ENCODE data around the gene CDK11A. TPM values are rescaled to one million over a fixed set of nuclear protein-coding genes. Genes with fewer than 3 reads are reported as not detected.
A peak's percentile ranks its signal among the peaks of the same experiment; 100 is the strongest.
"Not testable (repeated sequence)": the region's sequence is repeated elsewhere in the genome, so short reads cannot be mapped to it uniquely, and the experiment has no call there.

Gene CDK11A
- total and polyA plus RNA-seq, 11 donors: 4.2 to 30.1 (median 16.7) TPM

DNA sequence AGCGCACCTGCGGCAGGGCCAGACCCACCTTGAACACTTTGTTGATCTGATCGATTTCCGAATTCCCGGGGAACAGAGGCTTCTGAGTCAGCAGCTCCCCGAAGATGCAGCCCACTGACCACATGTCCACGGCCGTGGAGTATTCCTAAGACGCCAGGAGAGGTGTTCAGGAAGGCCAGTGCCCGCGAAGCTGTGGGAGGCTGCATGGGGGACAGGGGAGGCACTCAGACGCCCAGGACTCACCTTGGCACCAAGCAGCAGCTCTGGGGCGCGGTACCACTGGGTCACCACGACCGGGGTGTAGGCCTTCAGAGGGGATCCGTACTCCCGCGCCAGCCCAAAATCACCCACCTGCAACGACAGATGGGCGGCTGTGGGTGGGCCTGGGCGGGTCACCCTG, 20.4 kb downstream of the CDK11A start:
- TF ChIP-seq POLR2A (IDR thresholded peaks at IDR 0.05): no peak
- TF ChIP-seq, protein P1, sequence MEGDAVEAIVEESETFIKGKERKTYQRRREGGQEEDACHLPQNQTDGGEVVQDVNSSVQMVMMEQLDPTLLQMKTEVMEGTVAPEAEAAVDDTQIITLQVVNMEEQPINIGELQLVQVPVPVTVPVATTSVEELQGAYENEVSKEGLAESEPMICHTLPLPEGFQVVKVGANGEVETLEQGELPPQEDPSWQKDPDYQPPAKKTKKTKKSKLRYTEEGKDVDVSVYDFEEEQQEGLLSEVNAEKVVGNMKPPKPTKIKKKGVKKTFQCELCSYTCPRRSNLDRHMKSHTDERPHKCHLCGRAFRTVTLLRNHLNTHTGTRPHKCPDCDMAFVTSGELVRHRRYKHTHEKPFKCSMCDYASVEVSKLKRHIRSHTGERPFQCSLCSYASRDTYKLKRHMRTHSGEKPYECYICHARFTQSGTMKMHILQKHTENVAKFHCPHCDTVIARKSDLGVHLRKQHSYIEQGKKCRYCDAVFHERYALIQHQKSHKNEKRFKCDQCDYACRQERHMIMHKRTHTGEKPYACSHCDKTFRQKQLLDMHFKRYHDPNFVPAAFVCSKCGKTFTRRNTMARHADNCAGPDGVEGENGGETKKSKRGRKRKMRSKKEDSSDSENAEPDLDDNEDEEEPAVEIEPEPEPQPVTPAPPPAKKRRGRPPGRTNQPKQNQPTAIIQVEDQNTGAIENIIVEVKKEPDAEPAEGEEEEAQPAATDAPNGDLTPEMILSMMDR (IDR thresholded peaks at IDR 0.05): no peak
- ATAC-seq (no peak), DNase-seq (peak in 2 of 5 donors; percentile 20 to 33)
- intact Hi-C loops (cut with DNase I): no loop called here
- Histone ChIP-seq H3K27ac (no peak overlapping the region), H3K9me3 (no peaks in the 10 kb centered on the region), H3K27me3 (no peaks in the 10 kb centered on the region), H3K36me3 (peaks cover 0 to 23% (median 13%) of the 10 kb centered on the region in 9 donors), H3K4me1 (no peaks in the 10 kb centered on the region), H3K4me3 (no peak overlapping the region)
- WGBS, 4 donors: 94 to 96% (median 95%) methylated on average over 15 to 22 of the region's 22 CpGs

DNA sequence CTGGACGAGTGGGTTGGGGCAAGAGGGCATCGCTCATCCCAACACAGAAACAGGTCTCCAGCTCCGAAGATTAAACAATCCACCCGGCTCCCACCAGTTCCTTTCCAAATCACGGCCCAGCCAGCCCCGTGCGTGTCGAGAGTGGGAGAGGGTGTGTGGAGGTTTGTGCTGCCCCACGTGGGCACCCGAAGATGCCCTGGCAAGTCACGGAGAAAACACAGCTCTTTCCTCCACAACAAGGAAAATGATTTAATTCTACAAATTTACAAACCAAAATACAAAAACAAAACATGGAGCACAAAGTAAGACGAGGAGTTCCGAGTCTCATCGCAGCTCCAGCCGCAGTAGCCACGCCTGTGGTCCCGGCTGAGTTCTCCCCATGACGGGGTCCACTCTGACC, 21.7 kb downstream of the CDK11A start:
- DNase-seq; H3K9me3 ChIP-seq; H3K27me3 ChIP-seq; H3K4me1 ChIP-seq; intact Hi-C loops (cut with DNase I); H3K4me3 ChIP-seq; ATAC-seq; H3K27ac ChIP-seq: not testable (repeated sequence)
- H3K36me3 ChIP-seq: peaks cover 0 to 23% (median 13%) of the 10 kb centered on the region in 9 donors
- WGBS, 4 donors: 84 to 95% (median 92%) methylated on average over 6 to 13 of the region's 18 CpGs

DNA sequence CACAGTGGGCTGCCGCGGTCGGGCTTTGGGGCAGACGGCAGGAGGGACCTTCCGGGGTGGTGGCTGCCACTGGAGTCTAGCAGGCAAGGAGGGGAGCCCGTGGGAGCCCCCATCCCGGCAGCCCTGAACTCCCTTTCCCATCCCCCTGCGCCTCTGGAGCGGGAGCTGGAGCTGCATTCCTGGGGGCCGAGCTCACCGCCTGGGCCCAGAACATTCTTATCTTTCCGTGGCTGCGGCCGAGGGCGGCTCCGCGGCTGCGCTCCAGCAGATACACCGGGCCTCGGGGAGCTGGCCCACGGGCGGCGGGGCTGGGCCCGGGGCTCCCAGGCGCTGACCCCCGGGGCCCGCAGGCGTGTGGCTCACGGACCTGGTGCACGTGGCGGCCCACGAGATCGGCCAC, 23.6 kb downstream of the CDK11A start:
- H3K27me3 ChIP-seq; H3K4me3 ChIP-seq; intact Hi-C loops (cut with DNase I); H3K4me1 ChIP-seq; H3K9me3 ChIP-seq; H3K27ac ChIP-seq; DNase-seq: not testable (repeated sequence)
- peak; percentile 44 to 86 (median 78) for ATAC-seq
- WGBS, 4 donors: no CpG with 5 or more reads among the region's 33 CpGs
- H3K36me3 ChIP-seq: peaks cover 0 to 15% (median 11%) of the 10 kb centered on the region in 9 donors

DNA sequence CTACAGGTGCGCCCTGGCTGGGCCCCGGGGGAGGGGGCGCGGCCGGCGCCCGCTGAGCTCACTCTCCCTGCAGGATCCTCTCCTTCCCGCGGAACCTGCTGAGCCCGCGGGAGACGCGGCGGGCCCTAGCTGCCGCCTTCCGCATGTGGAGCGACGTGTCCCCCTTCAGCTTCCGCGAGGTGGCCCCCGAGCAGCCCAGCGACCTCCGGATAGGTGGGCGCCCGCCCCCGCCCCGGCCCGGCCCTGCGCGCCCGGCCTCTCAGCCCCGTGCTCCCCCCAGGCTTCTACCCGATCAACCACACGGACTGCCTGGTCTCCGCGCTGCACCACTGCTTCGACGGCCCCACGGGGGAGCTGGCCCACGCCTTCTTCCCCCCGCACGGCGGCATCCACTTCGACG, 24.1 kb downstream of the CDK11A start:
- DNase-seq; H3K9me3 ChIP-seq; H3K4me1 ChIP-seq; H3K4me3 ChIP-seq; H3K27me3 ChIP-seq; H3K27ac ChIP-seq; intact Hi-C loops (cut with DNase I): not testable (repeated sequence)
- WGBS, 4 donors: no CpG with 5 or more reads among the region's 45 CpGs
- H3K36me3 ChIP-seq: peaks cover 0 to 15% (median 11%) of the 10 kb centered on the region in 9 donors
- ATAC-seq: peak in 2 of 4 donors; percentile 4 to 18

DNA sequence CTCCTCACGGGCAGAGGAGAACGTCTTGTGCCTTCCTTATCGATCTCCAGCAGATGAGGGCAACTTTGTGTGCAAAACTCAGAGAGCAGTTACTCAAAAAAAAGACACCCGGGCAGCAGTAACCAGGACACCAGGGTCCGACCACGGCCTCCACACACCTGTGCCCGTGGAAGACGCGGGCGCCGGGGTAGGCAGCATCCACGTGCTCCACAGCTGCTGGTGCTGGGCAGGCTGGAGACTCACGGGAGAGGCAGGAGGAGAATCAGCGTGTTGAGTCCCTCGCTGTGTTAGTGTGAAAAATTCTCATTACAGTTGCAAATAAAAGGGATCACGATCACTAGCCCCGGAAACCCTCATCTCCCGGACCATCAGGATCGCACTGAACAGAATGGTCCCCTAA, 25.1 kb downstream of the CDK11A start:
- not testable (repeated sequence) for H3K27ac ChIP-seq, H3K4me3 ChIP-seq, H3K4me1 ChIP-seq, H3K27me3 ChIP-seq, H3K36me3 ChIP-seq, ATAC-seq, H3K9me3 ChIP-seq
- intact Hi-C loops (cut with DNase I): loop anchor here in 1 of 10 donors (10.0 kb wide), 2 partner anchors 46 to 206 kb away; no protein-coding TSS in a partner anchor
- 90 to 100% (median 96%) methylated on average over 2 to 15 of the region's 19 CpGs for WGBS, 4 donors
- DNase-seq: peak in 2 of 5 donors; percentile 5 to 20

DNA sequence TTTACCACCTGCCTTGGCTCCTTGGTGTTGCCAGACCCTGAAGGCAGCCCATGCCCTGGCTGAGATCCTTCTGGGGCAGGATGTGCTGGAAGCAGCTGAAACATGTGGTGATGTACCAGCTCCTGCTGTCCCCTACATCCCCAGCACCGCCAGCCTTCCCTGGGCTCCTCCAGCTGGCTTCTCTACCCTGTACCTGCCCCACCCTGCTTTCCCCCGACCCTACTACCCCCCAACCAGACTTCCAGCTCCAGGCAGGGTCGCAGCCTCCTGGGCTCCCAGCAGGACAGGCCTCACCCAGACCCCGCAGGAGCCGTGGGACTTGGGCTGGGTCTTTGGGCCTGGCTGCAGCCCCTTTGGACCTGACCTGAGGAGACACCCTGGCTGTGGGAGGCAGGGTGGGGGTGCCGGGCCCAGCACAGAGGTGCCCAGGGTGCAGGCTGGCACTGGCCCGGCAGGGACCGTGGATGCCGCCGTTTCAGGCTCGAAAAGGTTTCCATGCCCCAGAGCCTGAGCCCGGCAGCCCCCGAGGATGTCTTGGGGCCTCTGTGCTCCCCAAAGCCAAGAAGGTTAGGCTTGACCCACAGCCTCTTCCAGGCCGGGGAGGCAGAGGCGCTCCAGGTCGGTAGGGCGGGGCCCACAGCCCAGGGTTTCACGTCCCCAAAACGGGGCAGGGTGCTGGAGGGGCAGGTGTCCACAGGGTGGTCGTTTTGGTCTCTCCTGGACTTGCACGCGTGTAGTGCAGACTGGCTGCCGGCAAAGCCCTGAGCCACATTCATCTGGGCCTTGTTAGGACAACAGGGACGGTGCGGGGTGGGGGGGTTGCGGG, 26.6 kb downstream of the CDK11A start:
- WGBS, 4 donors: 77 to 83% (median 79%) methylated on average over 11 to 22 of the region's 26 CpGs

DNA sequence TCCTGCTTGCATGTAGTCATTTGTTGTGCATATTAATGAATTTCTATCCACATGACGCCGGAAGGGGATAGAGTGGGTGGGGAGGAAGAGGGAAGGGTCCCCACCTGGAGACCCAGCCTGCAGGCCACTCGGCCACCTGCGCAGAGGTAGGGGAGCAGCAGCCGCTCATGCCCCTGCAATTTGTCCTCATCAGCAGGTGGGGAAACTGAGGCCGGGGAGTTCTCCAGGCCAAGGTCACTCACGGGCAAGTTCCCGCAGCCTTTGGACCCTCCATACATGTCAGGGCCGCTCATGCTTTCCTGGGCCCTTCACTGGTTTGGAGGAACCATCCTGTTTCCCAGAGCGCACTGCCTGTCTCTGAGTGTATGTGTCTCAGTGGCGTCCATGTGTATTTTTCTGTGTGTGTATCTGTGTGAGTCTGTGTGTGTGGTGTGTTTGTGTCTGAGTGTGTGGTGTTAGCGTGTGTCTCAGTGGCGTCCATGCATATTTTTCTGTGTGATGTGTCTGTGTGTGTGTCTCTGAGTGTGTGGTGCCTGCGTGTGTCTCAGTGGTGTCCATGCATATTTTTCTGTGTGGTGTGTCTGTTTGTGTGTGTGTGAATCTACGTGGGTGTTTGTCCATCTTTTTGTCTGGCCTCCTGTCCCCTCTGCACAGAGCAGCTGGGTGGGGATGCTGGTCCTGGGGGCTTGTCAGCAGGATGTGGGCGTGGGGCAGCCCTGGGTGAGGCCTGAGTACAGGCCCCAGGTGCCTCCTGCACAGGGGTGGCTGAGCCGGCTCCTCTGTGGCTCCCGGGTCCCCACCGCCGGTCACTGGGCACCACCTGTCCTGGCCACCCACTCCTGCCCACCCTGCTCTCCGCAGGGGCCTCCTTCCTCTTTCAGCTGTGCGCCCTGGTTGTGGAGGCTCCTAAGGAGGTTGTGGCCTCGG, 27.5 kb downstream of the CDK11A start:
- 91 to 95% (median 94%) methylated on average over 15 to 19 of the region's 23 CpGs for WGBS, 4 donors

More for the DNA sequence above, 26.6 kb downstream of the CDK11A start:
- DNase-seq: peak in 2 of 5 donors; percentile 12 to 49
- H3K9me3 ChIP-seq, H3K27ac ChIP-seq, H3K36me3 ChIP-seq, H3K4me1 ChIP-seq, H3K27me3 ChIP-seq, ATAC-seq, H3K4me3 ChIP-seq: not testable (repeated sequence)
- intact Hi-C loops (cut with DNase I): loop anchor here in 1 of 10 donors (10.0 kb wide), 2 partner anchors 47 to 207 kb away; no protein-coding TSS in a partner anchor

More for the DNA sequence above, 27.5 kb downstream of the CDK11A start:
- not testable (repeated sequence) for H3K27me3 ChIP-seq, H3K4me1 ChIP-seq, H3K4me3 ChIP-seq, H3K36me3 ChIP-seq, H3K9me3 ChIP-seq, H3K27ac ChIP-seq, ATAC-seq
- peak in 2 of 5 donors; percentile 12 to 26 for DNase-seq
- intact Hi-C loops (cut with DNase I): loop anchor here in 1 of 10 donors (10.0 kb wide), 2 partner anchors 48 to 208 kb away; no protein-coding TSS in a partner anchor

Data from heart left ventricle (tissue), 16 donors.